ENCODE measurements around the gene FSD1L.
"Not testable (repeated sequence)": the region's sequence is repeated elsewhere in the genome, so short reads cannot be mapped to it uniquely, and the experiment has no call there.

FSD1L gene

GRCh38 chr9:105479846-105480245, 32.0 kb downstream of the FSD1L start:
- no peak for DNase-seq (ENCODE audit: insufficient read length, low spot score)
- FAIRE-seq, result no peak

- no peak for DNase-seq (ENCODE audit: insufficient read length, low spot score)
- no peak for FAIRE-seq
Observed at GRCh38 chr9:105483618-105484017, 35.8 kb downstream of the FSD1L start.

- no peak for DNase-seq (ENCODE audit: insufficient read length, low spot score)
- no peak for FAIRE-seq
Observed at GRCh38 chr9:105484226-105484625, 36.4 kb downstream of the FSD1L start.

GRCh38 chr9:105485131-105485530, 37.3 kb downstream of the FSD1L start:
- no peak for DNase-seq (ENCODE audit: insufficient read length, low spot score)
- FAIRE-seq, result no peak

GRCh38 chr9:105496826-105497225, 49.0 kb downstream of the FSD1L start:
- no peak for FAIRE-seq

GRCh38 chr9:105497704-105498103, 49.9 kb downstream of the FSD1L start:
- DNase-seq (ENCODE audit: insufficient read length, low spot score), result no peak

More at GRCh38 chr9:105496826-105497225, 49.0 kb downstream of the FSD1L start:
- DNase-seq (ENCODE audit: insufficient read length, low spot score), result no peak

GRCh38 chr9:105500108-105500766, 52.4 kb downstream of the FSD1L start:
- DNase-seq (ENCODE audit: insufficient read length, low spot score) (no peak), FAIRE-seq (no peak)

More at GRCh38 chr9:105497704-105498103, 49.9 kb downstream of the FSD1L start:
- no peak for FAIRE-seq

GRCh38 chr9:105501414-105501813, 53.6 kb downstream of the FSD1L start:
- FAIRE-seq, result no peak

GRCh38 chr9:105502276-105502675, 54.4 kb downstream of the FSD1L start:
- no peak for DNase-seq (ENCODE audit: insufficient read length, low spot score)
- no peak for FAIRE-seq

More at GRCh38 chr9:105501414-105501813, 53.6 kb downstream of the FSD1L start:
- no peak for DNase-seq (ENCODE audit: insufficient read length, low spot score)

- FAIRE-seq, result no peak
- DNase-seq (ENCODE audit: insufficient read length, low spot score), result no peak
Observed at GRCh38 chr9:105503881-105504280, 56.0 kb downstream of the FSD1L start.

- FAIRE-seq, result no peak
- no peak for DNase-seq (ENCODE audit: insufficient read length, low spot score)
Observed at GRCh38 chr9:105507096-105507790, 59.4 kb downstream of the FSD1L start.

GRCh38 chr9:105508530-105508929, 60.7 kb downstream of the FSD1L start:
- DNase-seq (ENCODE audit: insufficient read length, low spot score), result no peak
- no peak for FAIRE-seq

GRCh38 chr9:105510024-105510423, 62.2 kb downstream of the FSD1L start:
- no peak for FAIRE-seq
- no peak for DNase-seq (ENCODE audit: insufficient read length, low spot score)

- DNase-seq (ENCODE audit: insufficient read length, low spot score), result no peak
- no peak for FAIRE-seq
Observed at GRCh38 chr9:105511446-105511845, 63.6 kb downstream of the FSD1L start.

GRCh38 chr9:105515811-105516413, 68.1 kb downstream of the FSD1L start:
- DNase-seq (ENCODE audit: insufficient read length, low spot score) (no peak), FAIRE-seq (no peak)

- DNase-seq (ENCODE audit: insufficient read length, low spot score); FAIRE-seq: not testable (repeated sequence)
Observed at GRCh38 chr9:105519710-105520369, 72.0 kb downstream of the FSD1L start.

GRCh38 chr9:105520992-105521391, 73.2 kb downstream of the FSD1L start:
- FAIRE-seq, result not testable (repeated sequence)

GRCh38 chr9:105522618-105523385, 75.0 kb downstream of the FSD1L start:
- DNase-seq (ENCODE audit: insufficient read length, low spot score); FAIRE-seq: not testable (repeated sequence)

More at GRCh38 chr9:105520992-105521391, 73.2 kb downstream of the FSD1L start:
- DNase-seq (ENCODE audit: insufficient read length, low spot score), result not testable (repeated sequence)

GRCh38 chr9:105531530-105531929, 83.7 kb downstream of the FSD1L start:
- DNase-seq (ENCODE audit: insufficient read length, low spot score), result no peak
- FAIRE-seq, result no peak

GRCh38 chr9:105535920-105536668, 88.3 kb downstream of the FSD1L start:
- DNase-seq (ENCODE audit: insufficient read length, low spot score) (no peak), FAIRE-seq (no peak)

Data from HTR-8/SVneo (cell line).